Mesenchymal stem cell (in vitro differentiated cells and primary cell): Measurements from ENCODE around the gene YEATS4.

Experiments
- DNase-seq: peaks from one replicate; pipeline ENCODE4 v3.0.0-alpha.2; 2013
- H2AFZ ChIP-seq: one replicate; pipeline ENCODE4 v1.6.1; 2013; ENCODE audit warnings: low read depth, mild to moderate bottlenecking, control low read depth, inconsistent platforms, low read length, moderate library complexity
- H2AK5ac ChIP-seq: 2 replicates; pipeline ENCODE4 v1.6.1; 2013; ENCODE audit warnings: low read length, moderate library complexity, mild to moderate bottlenecking, inconsistent platforms; ENCODE audit not compliant: severe bottlenecking
- H2BK120ac ChIP-seq: one replicate; pipeline ENCODE4 v1.6.1; 2013; ENCODE audit warnings: low read depth, mild to moderate bottlenecking, inconsistent platforms, low read length, moderate library complexity
- H2BK12ac ChIP-seq, 2 experiments: one replicate each; pipeline ENCODE4 v1.6.1; 2013; ENCODE audit warnings: inconsistent platforms in 2 of 2, low read length in 2 of 2, mild to moderate bottlenecking in 2 of 2, moderate library complexity in 2 of 2, control low read depth in 1 of 2
- H2BK15ac ChIP-seq: one replicate; pipeline ENCODE4 v1.6.1; 2013; ENCODE audit warnings: mild to moderate bottlenecking, low read depth, inconsistent platforms; ENCODE audit not compliant: poor library complexity, severe bottlenecking
- H2BK5ac ChIP-seq: 2 replicates; pipeline ENCODE4 v1.6.1; 2013; ENCODE audit warnings: low read depth, mild to moderate bottlenecking, low read length, control low read depth, inconsistent platforms; ENCODE audit not compliant: poor library complexity, severe bottlenecking
- H3K14ac ChIP-seq, 2 experiments: one replicate each; pipeline ENCODE4 v1.6.1; 2013; ENCODE audit warnings: inconsistent platforms in 2 of 2, low read length in 2 of 2, control low read depth in 1 of 2, mild to moderate bottlenecking in 1 of 2, moderate library complexity in 1 of 2
- H3K18ac ChIP-seq, 2 experiments: one replicate each; pipeline ENCODE4 v1.6.1; 2013; ENCODE audit warnings: inconsistent platforms in 2 of 2, low read length in 2 of 2, control low read depth in 1 of 2, low read depth in 1 of 2, mild to moderate bottlenecking in 1 of 2
- H3K23ac ChIP-seq, 2 experiments: one replicate each; pipeline ENCODE4 v1.6.1; 2013; ENCODE audit warnings: inconsistent platforms in 2 of 2, low read length in 2 of 2, mild to moderate bottlenecking in 2 of 2, moderate library complexity in 2 of 2, control low read depth in 1 of 2
- H3K27ac ChIP-seq: 2 replicates; pipeline ENCODE4 v1.5.1; 2013; ENCODE audit warnings: mild to moderate bottlenecking, moderate library complexity, low read length, control low read depth, inconsistent platforms; ENCODE audit not compliant: poor library complexity, severe bottlenecking
- H3K27me3 ChIP-seq, 2 experiments: 2 replicates each; pipeline versions ENCODE4 v1.6.1 to v1.7.0; 2013; ENCODE audit warnings: low read length in 2 of 2, mild to moderate bottlenecking in 2 of 2, moderate library complexity in 2 of 2, control low read depth in 1 of 2, inconsistent platforms in 1 of 2; ENCODE audit not compliant: control insufficient read depth in 1 of 2, insufficient read depth in 1 of 2
- H3K36me3 ChIP-seq, 2 experiments: 2 replicates each; pipeline versions ENCODE4 v1.6.1 to v1.7.0; 2013; ENCODE audit warnings: low read length in 2 of 2, control low read depth in 1 of 2, inconsistent platforms in 1 of 2, low read depth in 1 of 2, mild to moderate bottlenecking in 1 of 2; ENCODE audit not compliant: insufficient read depth in 2 of 2, control insufficient read depth in 1 of 2
- H3K4ac ChIP-seq, 2 experiments: one replicate each; pipeline ENCODE4 v1.6.1; 2013; ENCODE audit warnings: inconsistent platforms in 2 of 2, low read length in 2 of 2, mild to moderate bottlenecking in 2 of 2, moderate library complexity in 2 of 2, control low read depth in 1 of 2, low read depth in 1 of 2
- H3K4me1 ChIP-seq: 2 replicates; pipeline ENCODE4 v1.6.1; 2013; ENCODE audit warnings: low read depth, low read length, control low read depth; ENCODE audit not compliant: control insufficient read depth, insufficient read depth
- H3K4me2 ChIP-seq: 2 replicates; pipeline ENCODE4 v1.6.1; 2013; ENCODE audit warnings: low read length, mild to moderate bottlenecking, inconsistent platforms; ENCODE audit not compliant: poor library complexity, severe bottlenecking
- H3K4me3 ChIP-seq, 2 experiments: 2 replicates each; pipeline versions ENCODE4 v1.5.1 to v1.7.0; 2013; ENCODE audit warnings: low read length in 2 of 2, mild to moderate bottlenecking in 2 of 2, control low read depth in 1 of 2, low read depth in 1 of 2; ENCODE audit not compliant: insufficient read depth in 1 of 2
- H3K79me1 ChIP-seq: replicated peaks from 2 replicates; pipeline ENCODE4 v1.6.1; 2013; ENCODE audit warnings: mild to moderate bottlenecking, control low read depth, low read length, inconsistent platforms; ENCODE audit not compliant: poor library complexity, severe bottlenecking
- H3K9ac ChIP-seq: 2 replicates; pipeline ENCODE4 v1.7.0; 2013; ENCODE audit warnings: mild to moderate bottlenecking, low read length, moderate library complexity
- H3K9me3 ChIP-seq: 2 replicates; pipeline ENCODE4 v1.7.0; 2013; ENCODE audit warnings: mild to moderate bottlenecking, low read length; ENCODE audit not compliant: control insufficient read depth
- H4K8ac ChIP-seq: one replicate; pipeline ENCODE4 v1.6.1; 2013; ENCODE audit warnings: inconsistent platforms, mild to moderate bottlenecking, low read length, moderate library complexity
- H4K91ac ChIP-seq: one replicate; pipeline ENCODE4 v1.6.1; 2013; ENCODE audit warnings: mild to moderate bottlenecking, low read length, inconsistent platforms
- WGBS: methylation state at CpG from one replicate; pipeline ENCODE4 v1.1.7; 2013; ENCODE audit warnings: mixed read lengths; 5-methylcytosine and 5-hydroxymethylcytosine counted together

YEATS4 gene

GRCh38 chr12:69383074-69383473 is 23.5 kb downstream of the YEATS4 start:
- no peaks in the 10 kb centered on the region for H3K9me3 ChIP-seq
- no peak overlapping the region for H3K4me2 ChIP-seq
- H2BK5ac ChIP-seq: no peak overlapping the region
- H3K27me3 ChIP-seq: no peaks in the 10 kb centered on the region
- H4K91ac ChIP-seq: no peak overlapping the region
- no peak overlapping the region for H3K18ac ChIP-seq
- no peaks in the 10 kb centered on the region for H3K4me1 ChIP-seq
- peaks cover 0 to 17% of the 10 kb centered on the region in 2 experiments for H3K36me3 ChIP-seq
- H2BK120ac ChIP-seq: no peak overlapping the region
- no peak overlapping the region for H2BK12ac ChIP-seq
- DNase-seq: no peak
- no peak overlapping the region for H3K4me3 ChIP-seq
- H2AK5ac ChIP-seq: no peak overlapping the region
- H3K14ac ChIP-seq: no peak overlapping the region
- 100% methylated on average over 1 of the region's 1 CpG for WGBS
- no peak overlapping the region for H2AFZ ChIP-seq
- H3K23ac ChIP-seq: no peak overlapping the region
- H3K79me1 ChIP-seq: peaks cover 13% of the 10 kb centered on the region
- H3K4ac ChIP-seq: no peak overlapping the region
- H4K8ac ChIP-seq: no peak overlapping the region
- no peak overlapping the region for H3K9ac ChIP-seq
- H3K27ac ChIP-seq: no peak overlapping the region
- no peak overlapping the region for H2BK15ac ChIP-seq

GRCh38 chr12:69385038-69385437 is 25.5 kb downstream of the YEATS4 start:
- H2BK15ac ChIP-seq: no peak overlapping the region
- 95% methylated on average over 2 of the region's 3 CpGs for WGBS
- no peak overlapping the region for H2BK120ac ChIP-seq
- no peak overlapping the region for H4K91ac ChIP-seq
- no peak overlapping the region for H3K18ac ChIP-seq
- no peak overlapping the region for H2BK12ac ChIP-seq
- peaks cover 0 to 4% of the 10 kb centered on the region in 2 experiments for H3K36me3 ChIP-seq
- peaks cover 17% of the 10 kb centered on the region for H3K79me1 ChIP-seq
- no peak overlapping the region for H3K14ac ChIP-seq
- H2BK5ac ChIP-seq: no peak overlapping the region
- H2AFZ ChIP-seq: no peak overlapping the region
- H3K4me1 ChIP-seq: no peaks in the 10 kb centered on the region
- no peaks in the 10 kb centered on the region for H3K27me3 ChIP-seq
- H3K9ac ChIP-seq: no peak overlapping the region
- no peak overlapping the region for H2AK5ac ChIP-seq
- H3K27ac ChIP-seq: no peak overlapping the region
- DNase-seq: no peak
- no peak overlapping the region for H3K4me3 ChIP-seq
- no peaks in the 10 kb centered on the region for H3K9me3 ChIP-seq
- H3K4ac ChIP-seq: no peak overlapping the region
- H4K8ac ChIP-seq: no peak overlapping the region
- no peak overlapping the region for H3K23ac ChIP-seq
- H3K4me2 ChIP-seq: no peak overlapping the region

- no peak overlapping the region for H2BK5ac ChIP-seq
- no peak overlapping the region for H3K27ac ChIP-seq
- no peak overlapping the region for H3K4ac ChIP-seq
- H2AFZ ChIP-seq: no peak overlapping the region
- H3K79me1 ChIP-seq: peaks cover 19% of the 10 kb centered on the region
- WGBS: 100% methylated on average over 1 of the region's 2 CpGs
- H2BK12ac ChIP-seq: no peak overlapping the region
- H2BK15ac ChIP-seq: no peak overlapping the region
- no peak overlapping the region for H3K4me3 ChIP-seq
- H4K8ac ChIP-seq: no peak overlapping the region
- no peak overlapping the region for H4K91ac ChIP-seq
- DNase-seq: no peak
- no peak overlapping the region for H2AK5ac ChIP-seq
- H3K36me3 ChIP-seq: peaks cover 0 to 15% of the 10 kb centered on the region in 2 experiments
- no peak overlapping the region for H3K9ac ChIP-seq
- H3K4me1 ChIP-seq: no peaks in the 10 kb centered on the region
- no peak overlapping the region for H2BK120ac ChIP-seq
- H3K27me3 ChIP-seq: no peaks in the 10 kb centered on the region
- no peak overlapping the region for H3K23ac ChIP-seq
- H3K18ac ChIP-seq: no peak overlapping the region
- no peaks in the 10 kb centered on the region for H3K9me3 ChIP-seq
- H3K14ac ChIP-seq: no peak overlapping the region
- no peak overlapping the region for H3K4me2 ChIP-seq
These were observed 27.4 kb downstream of the YEATS4 start for GRCh38 chr12:69386921-69387320.

- no peak overlapping the region for H3K4me2 ChIP-seq
- no peak overlapping the region for H2AFZ ChIP-seq
- 100% methylated on average over 1 of the region's 1 CpG for WGBS
- no peak overlapping the region for H3K9ac ChIP-seq
- H3K4ac ChIP-seq: no peak overlapping the region
- no peaks in the 10 kb centered on the region for H3K9me3 ChIP-seq
- H2BK15ac ChIP-seq: no peak overlapping the region
- H2BK5ac ChIP-seq: no peak overlapping the region
- no peak overlapping the region for H2AK5ac ChIP-seq
- no peak overlapping the region for H3K18ac ChIP-seq
- H3K23ac ChIP-seq: no peak overlapping the region
- H3K79me1 ChIP-seq: peaks cover 10% of the 10 kb centered on the region
- H2BK12ac ChIP-seq: no peak overlapping the region
- H2BK120ac ChIP-seq: no peak overlapping the region
- H3K27ac ChIP-seq: no peak overlapping the region
- H3K4me3 ChIP-seq: no peak overlapping the region
- no peaks in the 10 kb centered on the region for H3K4me1 ChIP-seq
- H3K14ac ChIP-seq: no peak overlapping the region
- no peaks in the 10 kb centered on the region for H3K27me3 ChIP-seq
- H4K8ac ChIP-seq: no peak overlapping the region
- DNase-seq: peak; percentile 76
- H3K36me3 ChIP-seq: peaks cover 0 to 15% of the 10 kb centered on the region in 2 experiments
- no peak overlapping the region for H4K91ac ChIP-seq
These were observed 28.8 kb downstream of the YEATS4 start for GRCh38 chr12:69388371-69388770.
